Astrocyte of the cerebellum (primary cell): ENCODE measurements around the gene SLC5A6.

Source experiments
- DNase-seq: peaks from one replicate; pipeline ENCODE4 v3.0.0-alpha.2; 2011; ENCODE audit warnings: low read depth
- H3K4me3 ChIP-seq: 2 replicates; pipeline ENCODE4 v1.5.1; 2011; ENCODE audit warnings: mild to moderate bottlenecking, low read depth, low read length, moderate library complexity
- in situ Hi-C: cut with HindIII; loops from 2 replicates; pipeline ENCODE4 v1.10.0; 2017; ENCODE audit warnings: low sequenced_read_pairs
- TF ChIP-seq, protein P1 (sequence below): IDR thresholded peaks from 2 replicates; pipeline ENCODE4 v1.5.1; 2012; ENCODE audit warnings: low read length, low read depth, moderate library complexity, mild to moderate bottlenecking; ENCODE audit errors: missing control alignments

Gene SLC5A6

GRCh38 chr2:27170581-27171337, 41.3 kb downstream of the SLC5A6 start:
- TF ChIP-seq, protein P1, sequence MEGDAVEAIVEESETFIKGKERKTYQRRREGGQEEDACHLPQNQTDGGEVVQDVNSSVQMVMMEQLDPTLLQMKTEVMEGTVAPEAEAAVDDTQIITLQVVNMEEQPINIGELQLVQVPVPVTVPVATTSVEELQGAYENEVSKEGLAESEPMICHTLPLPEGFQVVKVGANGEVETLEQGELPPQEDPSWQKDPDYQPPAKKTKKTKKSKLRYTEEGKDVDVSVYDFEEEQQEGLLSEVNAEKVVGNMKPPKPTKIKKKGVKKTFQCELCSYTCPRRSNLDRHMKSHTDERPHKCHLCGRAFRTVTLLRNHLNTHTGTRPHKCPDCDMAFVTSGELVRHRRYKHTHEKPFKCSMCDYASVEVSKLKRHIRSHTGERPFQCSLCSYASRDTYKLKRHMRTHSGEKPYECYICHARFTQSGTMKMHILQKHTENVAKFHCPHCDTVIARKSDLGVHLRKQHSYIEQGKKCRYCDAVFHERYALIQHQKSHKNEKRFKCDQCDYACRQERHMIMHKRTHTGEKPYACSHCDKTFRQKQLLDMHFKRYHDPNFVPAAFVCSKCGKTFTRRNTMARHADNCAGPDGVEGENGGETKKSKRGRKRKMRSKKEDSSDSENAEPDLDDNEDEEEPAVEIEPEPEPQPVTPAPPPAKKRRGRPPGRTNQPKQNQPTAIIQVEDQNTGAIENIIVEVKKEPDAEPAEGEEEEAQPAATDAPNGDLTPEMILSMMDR, result no peak
- DNase-seq, result no peak
- in situ Hi-C loops, result no loop called here
- no peak overlapping the region for H3K4me3 ChIP-seq

DNA sequence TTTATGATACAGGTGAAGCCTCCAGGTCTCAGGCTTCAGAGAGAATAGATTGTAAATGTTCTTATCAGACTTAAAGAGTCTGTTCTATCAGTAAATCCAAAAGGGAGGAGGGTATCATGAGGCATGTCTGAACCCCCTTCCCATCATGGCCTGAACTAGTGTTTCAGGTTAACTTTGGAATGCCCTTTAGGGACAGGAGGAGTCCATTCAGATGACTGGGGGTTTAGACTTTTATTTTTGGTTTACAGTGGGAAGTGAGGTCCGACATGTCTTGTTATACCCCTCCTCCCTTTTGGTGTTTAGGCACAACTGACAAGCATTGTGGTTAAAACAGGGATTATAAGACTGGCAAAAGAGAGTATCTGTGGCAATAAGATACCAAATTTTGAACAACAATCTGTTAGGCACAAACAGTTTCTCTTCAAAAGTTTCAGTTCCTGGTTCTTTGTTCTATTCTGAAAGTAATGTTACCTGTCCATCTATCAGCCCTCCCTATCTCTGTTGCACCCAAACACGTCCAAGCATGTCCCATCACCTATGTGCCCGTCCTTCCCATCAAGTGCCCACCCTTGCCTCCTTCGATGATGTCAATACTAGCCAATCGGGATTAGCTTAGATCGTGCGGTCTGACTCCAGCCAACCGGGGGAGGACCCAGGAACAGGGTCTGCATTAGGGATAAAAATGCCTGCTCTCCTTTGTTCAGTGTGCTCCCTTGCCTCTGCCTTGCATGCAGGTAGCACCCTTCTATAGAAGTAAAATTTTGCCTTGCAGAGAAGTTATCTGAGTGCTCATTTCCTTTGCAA, 46.9 kb downstream of the SLC5A6 start:
- in situ Hi-C loops, result no loop called here
- TF ChIP-seq, protein P1, result no peak
- H3K4me3 ChIP-seq, result no peak overlapping the region
- DNase-seq, result no peak

GRCh38 chr2:27162151-27163121, 49.6 kb downstream of the SLC5A6 start:
- H3K4me3 ChIP-seq, result no peak overlapping the region
- DNase-seq, result no peak
- TF ChIP-seq, protein P1, result no peak
- in situ Hi-C loops, result no loop called here

DNA sequence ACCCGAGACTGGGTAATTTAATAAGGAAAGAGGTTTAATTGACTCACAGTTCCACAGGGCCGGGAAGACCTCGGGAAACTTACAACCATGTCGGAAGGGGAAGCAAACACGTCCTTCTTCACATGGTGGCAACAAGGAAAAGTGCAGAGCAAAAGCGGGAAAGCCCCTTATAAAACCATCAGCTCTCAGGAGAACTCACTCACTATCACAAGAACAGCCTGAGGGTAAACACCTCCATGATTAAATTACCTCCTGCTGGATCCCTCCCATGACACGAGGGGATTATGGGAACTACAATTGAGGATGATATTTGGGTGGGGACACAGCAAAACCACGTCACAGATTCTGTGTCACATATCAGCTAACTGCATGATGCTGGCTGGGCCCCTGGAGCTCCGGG, 51.9 kb downstream of the SLC5A6 start:
- no peak for DNase-seq
- in situ Hi-C loops, result no loop called here
- TF ChIP-seq, protein P1, result no peak
- no peak overlapping the region for H3K4me3 ChIP-seq

GRCh38 chr2:27159271-27159670, 52.8 kb downstream of the SLC5A6 start:
- no peak overlapping the region for H3K4me3 ChIP-seq
- TF ChIP-seq, protein P1, result no peak
- DNase-seq, result no peak
- in situ Hi-C loops, result no loop called here

- TF ChIP-seq, protein P1, result no peak
- H3K4me3 ChIP-seq, result no peak overlapping the region
- no peak for DNase-seq
- in situ Hi-C loops, result no loop called here
These were observed 53.6 kb downstream of the SLC5A6 start for GRCh38 chr2:27158468-27158867.
